H9 (cell line): Measurements from ENCODE around the gene CCNY. TPM values are rescaled to one million over a fixed set of nuclear protein-coding genes. Genes with fewer than 3 reads are reported as not detected.

ENCODE experiments used
- DNase-seq: peaks from one replicate; pipeline ENCODE4 v3.0.0-alpha.2; 2017
- H2AFZ ChIP-seq: one replicate; pipeline ENCODE4 v1.6.1; 2013; ENCODE audit warnings: mild to moderate bottlenecking, low read length, control low read depth, moderate library complexity
- H2AK5ac ChIP-seq: 2 replicates; pipeline ENCODE4 v1.6.1; 2013; ENCODE audit warnings: low read length, control low read depth, mixed read lengths; ENCODE audit not compliant: insufficient read length
- H2BK120ac ChIP-seq: one replicate; pipeline ENCODE4 v1.6.1; 2013; ENCODE audit warnings: low read depth, mild to moderate bottlenecking, low read length, control low read depth, inconsistent platforms; ENCODE audit not compliant: poor library complexity, severe bottlenecking
- H2BK12ac ChIP-seq: 2 replicates; pipeline ENCODE4 v1.6.1; 2013; ENCODE audit warnings: low read length, control low read depth, mixed read lengths, low read depth; ENCODE audit not compliant: insufficient read length
- H2BK15ac ChIP-seq: 2 replicates; pipeline ENCODE4 v1.6.1; 2013; ENCODE audit warnings: low read depth, low read length, control low read depth
- H2BK20ac ChIP-seq: one replicate; pipeline ENCODE4 v1.6.1; 2013; ENCODE audit warnings: low read depth, mild to moderate bottlenecking, low read length, control low read depth, inconsistent platforms; ENCODE audit not compliant: poor library complexity, severe bottlenecking
- H2BK5ac ChIP-seq: 2 replicates; pipeline ENCODE4 v1.6.1; 2013; ENCODE audit warnings: low read length, control low read depth, mixed read lengths; ENCODE audit not compliant: insufficient read length
- H3K14ac ChIP-seq: 2 replicates; pipeline ENCODE4 v1.6.1; 2013; ENCODE audit warnings: low read length, control low read depth; ENCODE audit not compliant: insufficient read depth
- H3K18ac ChIP-seq: 2 replicates; pipeline ENCODE4 v1.6.1; 2013; ENCODE audit warnings: low read depth, mild to moderate bottlenecking, mixed read lengths, low read length, control low read depth; ENCODE audit not compliant: insufficient read length
- H3K23ac ChIP-seq: 2 replicates; pipeline ENCODE4 v1.6.1; 2013; ENCODE audit warnings: low read length, control low read depth, mixed read lengths, low read depth; ENCODE audit not compliant: insufficient read length
- H3K23me2 ChIP-seq: 2 replicates; pipeline ENCODE4 v1.6.1; 2013; ENCODE audit warnings: low read depth, mild to moderate bottlenecking, mixed read lengths, low read length, control low read depth; ENCODE audit not compliant: insufficient read length, poor library complexity, severe bottlenecking
- H3K27ac ChIP-seq: 2 replicates; pipeline ENCODE4 v1.5.1; 2013; ENCODE audit warnings: low read length, control low read depth, mixed read lengths, low read depth; ENCODE audit not compliant: insufficient read length
- H3K27me3 ChIP-seq: 2 replicates; pipeline ENCODE4 v1.6.1; 2013; ENCODE audit warnings: low read length, control low read depth, inconsistent platforms; ENCODE audit not compliant: insufficient read depth
- H3K4ac ChIP-seq: 2 replicates; pipeline ENCODE4 v1.6.1; 2013; ENCODE audit warnings: low read depth, mild to moderate bottlenecking, control low read depth, inconsistent platforms, low read length, moderate library complexity
- H3K4me1 ChIP-seq: 2 replicates; pipeline ENCODE4 v1.6.1; 2013; ENCODE audit warnings: low read length, control low read depth, inconsistent platforms; ENCODE audit not compliant: insufficient read depth
- H3K4me2 ChIP-seq: 2 replicates; pipeline ENCODE4 v1.6.1; 2013; ENCODE audit warnings: low read length, control low read depth, mixed read lengths; ENCODE audit not compliant: insufficient read length, insufficient read depth
- H3K56ac ChIP-seq: 2 replicates; pipeline ENCODE4 v1.6.1; 2013; ENCODE audit warnings: low read depth, mild to moderate bottlenecking, mixed read lengths, low read length, control low read depth; ENCODE audit not compliant: insufficient read length
- H3K79me1 ChIP-seq: 2 replicates; pipeline ENCODE4 v1.6.1; 2013; ENCODE audit warnings: low read depth, mild to moderate bottlenecking, moderate library complexity, low read length, control low read depth, inconsistent platforms; ENCODE audit not compliant: insufficient read depth, poor library complexity, severe bottlenecking
- H3K79me2 ChIP-seq: 2 replicates; pipeline ENCODE4 v1.6.1; 2013; ENCODE audit warnings: low read length, control low read depth, inconsistent platforms; ENCODE audit not compliant: insufficient read depth
- H3K9ac ChIP-seq: 2 replicates; pipeline ENCODE4 v1.6.1; 2013; ENCODE audit warnings: low read length, control low read depth, mixed read lengths; ENCODE audit not compliant: insufficient read length; ENCODE audit errors: extremely low read depth
- H3K9me3 ChIP-seq: one replicate; pipeline ENCODE4 v1.6.1; 2013; ENCODE audit warnings: low read depth, low read length, inconsistent platforms; ENCODE audit not compliant: control insufficient read depth
- H3T11ph ChIP-seq: one replicate; pipeline ENCODE4 v1.6.1; 2013; ENCODE audit warnings: mild to moderate bottlenecking, low read length, control low read depth, inconsistent platforms
- H4K20me1 ChIP-seq: one replicate; pipeline ENCODE4 v1.6.1; 2013; ENCODE audit not compliant: control insufficient read depth, insufficient read length, insufficient read depth
- H4K5ac ChIP-seq: 2 replicates; pipeline ENCODE4 v1.6.1; 2013; ENCODE audit warnings: low read depth, mild to moderate bottlenecking, mixed read lengths, low read length, control low read depth; ENCODE audit not compliant: insufficient read length
- H4K8ac ChIP-seq: replicated peaks from 2 replicates; pipeline ENCODE4 v1.6.1; 2013; ENCODE audit warnings: low read length, control low read depth, mixed read lengths, low read depth; ENCODE audit not compliant: insufficient read length
- H4K91ac ChIP-seq: 2 replicates; pipeline ENCODE4 v1.6.1; 2013; ENCODE audit warnings: low read depth, mild to moderate bottlenecking, moderate library complexity, mixed read lengths, low read length, control low read depth; ENCODE audit not compliant: insufficient read length
- H3K27ac Mint-ChIP-seq, 3 experiments: 2 replicates in 2 of 3; 3 replicates in 1 of 3; pipeline ENCODE4 v1.8.0; 2020 to 2021; ENCODE audit warnings: mixed read lengths in 3 of 3, mild to moderate bottlenecking in 1 of 3, moderate library complexity in 1 of 3
- H3K27me3 Mint-ChIP-seq: 2 replicates; pipeline ENCODE4 v1.8.0; 2021; ENCODE audit warnings: low read depth, mild to moderate bottlenecking, moderate library complexity, mixed read lengths
- H3K36me3 Mint-ChIP-seq, 3 experiments: 2 replicates in 2 of 3; 3 replicates in 1 of 3; pipeline ENCODE4 v1.8.0; 2020 to 2021; ENCODE audit warnings: low read depth in 3 of 3, mixed read lengths in 3 of 3; ENCODE audit not compliant: insufficient read depth in 1 of 3
- H3K4me1 Mint-ChIP-seq, 2 experiments: 2 replicates each; pipeline ENCODE4 v1.8.0; 2020; ENCODE audit warnings: mixed read lengths in 2 of 2
- H3K4me3 Mint-ChIP-seq, 2 experiments: 2 replicates in 1 of 2; 3 replicates in 1 of 2; pipeline ENCODE4 v1.8.0; 2020 to 2021; ENCODE audit warnings: mild to moderate bottlenecking in 2 of 2, mixed read lengths in 2 of 2, moderate library complexity in 1 of 2
- H3K9me3 Mint-ChIP-seq, 2 experiments: 2 replicates in 1 of 2; 3 replicates in 1 of 2; pipeline ENCODE4 v1.8.0; 2020; ENCODE audit warnings: mild to moderate bottlenecking in 2 of 2, mixed read lengths in 2 of 2, moderate library complexity in 1 of 2
- CTCF ChIP-seq: fragments of 200-600 bp; sonication (generic); conservative IDR thresholded peaks from 3 replicates; pipeline ENCODE4 v1.8.0; 2021; ENCODE audit warnings: antibody characterized with exemption, mild to moderate bottlenecking
- WGBS: extraction: QIAGEN DNeasy Blood & Tissue Kit; methylation state at CpG from one replicate; pipeline ENCODE4 v1.1.7; 2013; ENCODE audit warnings: missing lambda C conversion rate, low lambda C conversion rate, mixed read lengths; ENCODE audit not compliant: insufficient read length; ENCODE audit errors: extremely low coverage; 5-methylcytosine and 5-hydroxymethylcytosine counted together
- total RNA-seq: library from RNA; stranded (reverse); gene quantifications from 2 replicates; pipeline ENCODE4 v1.2.1, GENCODE V29; 2021

CCNY gene
- total RNA-seq, 1 experiment from 2014 or later = 62.1 TPM

- no peak overlapping the region for H3K27ac ChIP-seq
- H3K79me2 ChIP-seq = peaks cover 6% of the 10 kb centered on the region; the same call in 1 of the 2 replicates
- H4K91ac ChIP-seq = no peak overlapping the region
- no peak overlapping the region for H4K8ac ChIP-seq
- peaks cover 23% of the 10 kb centered on the region; the same call in 1 of the 2 replicates for H3K4me1 ChIP-seq
- no peak for DNase-seq
- no peaks in the 10 kb centered on the region for H3K9me3 ChIP-seq
- Mint-ChIP-seq H3K4me1 (peaks cover 38 to 42% of the 10 kb centered on the region in 2 experiments), H3K27ac (no peak overlapping the region), H3K9me3 (no peaks in the 10 kb centered on the region), H3K36me3 (no peaks in the 10 kb centered on the region), H3K27me3 (no peaks in the 10 kb centered on the region), H3K4me3 (no peak overlapping the region)
- no peak overlapping the region for H2BK120ac ChIP-seq
- H2BK20ac ChIP-seq = no peak overlapping the region
- no peak overlapping the region for H2BK15ac ChIP-seq
- H3K18ac ChIP-seq = no peak overlapping the region
- peak overlapping the region; percentile 20 for H3K4me2 ChIP-seq
- peaks cover 4% of the 10 kb centered on the region for H3K79me1 ChIP-seq
- H3K14ac ChIP-seq = no peak overlapping the region
- no peak overlapping the region for H2BK5ac ChIP-seq
- WGBS = no CpG with 5 or more reads among the region's 5 CpGs
- no peaks in the 10 kb centered on the region for H3K27me3 ChIP-seq
- no peak overlapping the region for H4K5ac ChIP-seq
- H3K9ac ChIP-seq = no peak overlapping the region
- no peak overlapping the region for H2AFZ ChIP-seq
- H2AK5ac ChIP-seq = no peak overlapping the region
- no peak overlapping the region for H3T11ph ChIP-seq
- no peak overlapping the region for H2BK12ac ChIP-seq
- H3K23me2 ChIP-seq = no peaks in the 10 kb centered on the region
- H4K20me1 ChIP-seq = no peaks in the 10 kb centered on the region
- H3K23ac ChIP-seq = no peak overlapping the region
- no peak overlapping the region for H3K4ac ChIP-seq
- H3K56ac ChIP-seq = no peak overlapping the region
- TF ChIP-seq CTCF = no peak
Observed at GRCh38 chr10:35465673-35466072, 129.4 kb downstream of the CCNY start.
